CD4-positive, alpha-beta T cell (primary cell): ENCODE measurements around the gene SCYGR4. TPM values are rescaled to one million over a fixed set of nuclear protein-coding genes. Genes with fewer than 3 reads are reported as not detected.

Source experiments
- ATAC-seq: fragments of 200-7000 bp; cut with Tn5 transposase; one replicate; pipeline ENCODE4 v1.10.0; 2022; ENCODE audit warnings: mild to moderate bottlenecking; ENCODE audit not compliant: poor library complexity
- CTCF ChIA-PET: fragments of 350-600 bp; sonication (Branson Sonifier 250); formaldehyde crosslinking; loops from one replicate; lab custom pipeline; 2021; ENCODE audit warnings: antibody characterized with exemption, inconsistent platforms; lab: Charles Lee
- POLR2A ChIA-PET: fragments of 350-600 bp; sonication (Branson Sonifier 250); formaldehyde crosslinking; loops from one replicate; lab custom pipeline; 2021; ENCODE audit warnings: antibody characterized with exemption, inconsistent platforms; lab: Charles Lee
- DNase-seq, 14 experiments: peaks; one replicate each; pipeline ENCODE4 v3.0.0-alpha.2; 2013 to 2020; ENCODE audit warnings: mixed read lengths in 2 of 14
- H3K27ac ChIP-seq, 2 donors: one replicate each; pipeline versions ENCODE4 v1.5.1 to v1.7.0; 2013; ENCODE audit warnings: low read length in 2 of 2, low read depth in 1 of 2, mild to moderate bottlenecking in 1 of 2
- H3K27me3 ChIP-seq, 2 experiments: 1 replicate in 1 of 2; 2 replicates in 1 of 2; pipeline versions ENCODE4 v1.6.1 to v1.7.0; 2013; ENCODE audit warnings: low read length in 2 of 2, control low read depth in 1 of 2, mild to moderate bottlenecking in 1 of 2, moderate library complexity in 1 of 2; ENCODE audit not compliant: insufficient read depth in 2 of 2, control insufficient read depth in 1 of 2
- H3K36me3 ChIP-seq: one replicate; pipeline ENCODE4 v1.6.1; 2013; ENCODE audit warnings: low read length, control low read depth; ENCODE audit not compliant: insufficient read depth
- H3K4me1 ChIP-seq: one replicate; pipeline ENCODE4 v1.6.1; 2013; ENCODE audit warnings: low read length, control low read depth; ENCODE audit not compliant: insufficient read depth
- H3K4me3 ChIP-seq: one replicate; pipeline ENCODE4 v1.5.1; 2013; ENCODE audit warnings: mild to moderate bottlenecking, low read length, moderate library complexity
- H3K9me3 ChIP-seq, 2 experiments: 1 replicate in 1 of 2; 2 replicates in 1 of 2; pipeline versions ENCODE4 v1.6.1 to v1.7.0; 2013; ENCODE audit warnings: low read length in 2 of 2, mild to moderate bottlenecking in 2 of 2, control low read depth in 1 of 2, moderate library complexity in 1 of 2; ENCODE audit not compliant: control insufficient read depth in 1 of 2, insufficient read depth in 1 of 2
- H3K27ac Mint-ChIP-seq: one replicate; pipeline ENCODE4 v1.8.0; 2020; ENCODE audit warnings: mixed read lengths
- H3K27me3 Mint-ChIP-seq: one replicate; pipeline ENCODE4 v1.8.0; 2021; ENCODE audit warnings: mixed read lengths
- H3K36me3 Mint-ChIP-seq: one replicate; pipeline ENCODE4 v1.8.0; 2021; ENCODE audit warnings: low read depth, mixed read lengths
- H3K4me1 Mint-ChIP-seq: one replicate; pipeline ENCODE4 v1.8.0; 2021; ENCODE audit warnings: low read depth, mixed read lengths
- H3K4me3 Mint-ChIP-seq: one replicate; pipeline ENCODE4 v1.8.0; 2020; ENCODE audit warnings: mild to moderate bottlenecking, mixed read lengths
- H3K9me3 Mint-ChIP-seq: one replicate; pipeline ENCODE4 v1.8.0; 2020; ENCODE audit warnings: mixed read lengths
- intact Hi-C, 2 experiments: fragments of 100-400 bp; cut with DNase I in 1 of 2; cut with micrococcal nuclease in 1 of 2; formaldehyde crosslinking; loops; one replicate each; pipeline versions ENCODE4 v1.15.1 to v1.9.0; 2023 to 2025; cut with DNase I, micrococcal nuclease
- total RNA-seq, 174 experiments: library from RNA in 2 of 174; stranded (reverse) in 2 of 174; gene quantifications; one replicate each; pipeline ENCODE4 v1.2.3 and lab custom pipeline; 2021 to 2026
- TF ChIP-seq, protein P1 (sequence below): fragments of 200-600 bp; IDR thresholded peaks from one replicate; pipeline ENCODE4 v1.8.0; 2022; ENCODE audit warnings: antibody characterized with exemption, mild to moderate bottlenecking

SCYGR4 gene
- total RNA-seq, 2 experiments from 2014 or later: not detected

DNA sequence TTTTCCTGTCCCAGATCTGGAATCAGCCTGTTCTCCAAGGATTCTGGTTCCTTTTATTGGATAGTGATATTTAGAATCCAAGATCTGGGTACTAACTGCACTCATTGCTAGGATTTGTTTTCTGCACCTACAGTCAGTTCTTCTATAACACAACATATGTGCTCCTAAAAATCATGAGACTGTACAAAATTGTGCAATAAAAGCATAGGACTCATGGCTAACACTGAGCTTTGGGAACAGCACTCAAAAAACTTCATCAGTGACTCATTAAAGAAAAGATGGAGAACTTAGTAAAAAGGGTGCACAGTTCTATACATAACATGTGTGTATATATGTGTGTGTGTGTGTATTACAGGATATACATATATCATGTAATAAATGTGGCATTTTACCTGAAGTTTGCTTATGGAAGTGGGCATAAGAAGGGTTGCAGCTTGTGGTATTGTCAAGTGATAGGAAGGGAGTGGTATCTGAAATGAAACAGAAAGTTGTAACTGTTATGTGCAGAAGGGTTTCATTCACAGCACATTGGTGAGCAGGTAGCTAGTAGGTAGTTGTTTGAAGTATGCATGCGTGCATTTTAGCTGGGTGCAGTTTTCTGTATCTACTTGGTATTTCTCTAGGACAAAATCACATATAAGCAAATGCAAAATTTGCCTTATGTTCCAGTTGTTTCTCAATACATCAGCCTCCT is 24.5 kb upstream of the SCYGR4 start:
- ATAC-seq: no peak
- CTCF ChIA-PET: no interaction called here

DNA sequence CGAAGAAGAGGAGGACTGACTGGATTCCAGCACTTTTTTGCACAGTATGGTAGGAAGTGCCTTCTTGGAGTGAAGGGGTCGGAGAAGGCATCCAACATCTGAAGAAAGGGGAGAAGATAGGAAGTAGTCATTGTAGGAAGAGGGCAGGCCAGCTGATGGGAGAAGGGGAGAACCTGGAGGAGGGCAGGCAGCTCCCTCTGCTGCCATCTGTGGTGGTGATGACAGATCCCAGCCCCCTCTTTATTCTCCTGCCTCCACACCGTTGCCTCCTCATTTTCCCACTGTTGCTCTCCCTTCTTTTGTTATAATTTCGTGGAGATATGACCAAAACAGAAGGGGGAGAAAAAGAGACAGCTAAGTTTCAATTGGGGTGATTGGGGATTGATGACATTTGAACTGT is 21.5 kb upstream of the SCYGR4 start:
- ChIA-PET POLR2A (no interaction called here), CTCF (no interaction called here)
- ATAC-seq (no peak), DNase-seq (no peak)
- Mint-ChIP-seq H3K27me3 (peaks cover 67% of the 10 kb centered on the region), H3K27ac (no peak overlapping the region), H3K4me3 (no peak overlapping the region), H3K9me3 (no peaks in the 10 kb centered on the region), H3K4me1 (no peaks in the 10 kb centered on the region), H3K36me3 (no peaks in the 10 kb centered on the region)
- Histone ChIP-seq H3K27ac (no peak overlapping the region), H3K9me3 (peaks cover 0 to 6% of the 10 kb centered on the region in 2 experiments), H3K4me1 (no peaks in the 10 kb centered on the region), H3K27me3 (peaks cover 6 to 10% of the 10 kb centered on the region in 2 experiments), H3K4me3 (no peak overlapping the region), H3K36me3 (no peaks in the 10 kb centered on the region)
- TF ChIP-seq, protein P1, sequence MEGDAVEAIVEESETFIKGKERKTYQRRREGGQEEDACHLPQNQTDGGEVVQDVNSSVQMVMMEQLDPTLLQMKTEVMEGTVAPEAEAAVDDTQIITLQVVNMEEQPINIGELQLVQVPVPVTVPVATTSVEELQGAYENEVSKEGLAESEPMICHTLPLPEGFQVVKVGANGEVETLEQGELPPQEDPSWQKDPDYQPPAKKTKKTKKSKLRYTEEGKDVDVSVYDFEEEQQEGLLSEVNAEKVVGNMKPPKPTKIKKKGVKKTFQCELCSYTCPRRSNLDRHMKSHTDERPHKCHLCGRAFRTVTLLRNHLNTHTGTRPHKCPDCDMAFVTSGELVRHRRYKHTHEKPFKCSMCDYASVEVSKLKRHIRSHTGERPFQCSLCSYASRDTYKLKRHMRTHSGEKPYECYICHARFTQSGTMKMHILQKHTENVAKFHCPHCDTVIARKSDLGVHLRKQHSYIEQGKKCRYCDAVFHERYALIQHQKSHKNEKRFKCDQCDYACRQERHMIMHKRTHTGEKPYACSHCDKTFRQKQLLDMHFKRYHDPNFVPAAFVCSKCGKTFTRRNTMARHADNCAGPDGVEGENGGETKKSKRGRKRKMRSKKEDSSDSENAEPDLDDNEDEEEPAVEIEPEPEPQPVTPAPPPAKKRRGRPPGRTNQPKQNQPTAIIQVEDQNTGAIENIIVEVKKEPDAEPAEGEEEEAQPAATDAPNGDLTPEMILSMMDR: no peak
- intact Hi-C loops: no loop called here

More for the DNA sequence above, 24.5 kb upstream of the SCYGR4 start:
- intact Hi-C loops: no loop called here
- H3K9me3 ChIP-seq: no peaks in the 10 kb centered on the region
- no peak overlapping the region for H3K27ac ChIP-seq
- no peaks in the 10 kb centered on the region for H3K4me1 Mint-ChIP-seq
- no peak overlapping the region for H3K4me3 ChIP-seq
- POLR2A ChIA-PET: no interaction called here
- no peak overlapping the region for H3K4me3 Mint-ChIP-seq
- peaks cover 60% of the 10 kb centered on the region for H3K27me3 Mint-ChIP-seq
- TF ChIP-seq, protein P1: no peak
- H3K9me3 Mint-ChIP-seq: peaks cover 2% of the 10 kb centered on the region
- H3K36me3 Mint-ChIP-seq: no peaks in the 10 kb centered on the region
- DNase-seq: no peak
- H3K27ac Mint-ChIP-seq: no peak overlapping the region
- peaks cover 6 to 10% of the 10 kb centered on the region in 2 experiments for H3K27me3 ChIP-seq
- H3K4me1 ChIP-seq: no peaks in the 10 kb centered on the region
- no peaks in the 10 kb centered on the region for H3K36me3 ChIP-seq

DNA sequence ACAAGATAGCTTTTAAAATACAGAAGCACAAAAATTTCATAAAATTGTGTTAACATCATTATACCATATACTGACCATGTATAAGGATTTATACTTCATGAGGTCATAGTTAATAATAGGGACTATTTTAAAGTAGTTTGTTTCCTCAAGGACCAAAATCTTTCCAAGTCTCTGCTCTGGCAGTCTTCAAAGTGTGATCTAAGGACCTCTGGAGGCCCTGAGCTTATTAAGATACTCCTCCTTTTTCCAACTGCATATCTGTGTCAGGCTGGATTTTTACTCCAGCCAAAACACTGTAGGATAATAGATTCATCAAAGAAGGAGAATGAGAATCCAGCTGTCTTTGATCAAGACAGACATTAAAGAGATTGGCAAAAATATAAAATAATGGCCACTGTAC is 20.3 kb upstream of the SCYGR4 start:
- Histone ChIP-seq H3K4me1 (no peaks in the 10 kb centered on the region), H3K4me3 (no peak overlapping the region), H3K9me3 (peaks cover 0 to 6% of the 10 kb centered on the region in 2 experiments), H3K36me3 (no peaks in the 10 kb centered on the region), H3K27ac (no peak overlapping the region), H3K27me3 (peaks cover 3 to 5% of the 10 kb centered on the region in 2 experiments)
- ChIA-PET CTCF (no interaction called here), POLR2A (no interaction called here)
- intact Hi-C loops: no loop called here
- Mint-ChIP-seq H3K27ac (no peak overlapping the region), H3K4me1 (no peaks in the 10 kb centered on the region), H3K4me3 (no peak overlapping the region), H3K36me3 (no peaks in the 10 kb centered on the region), H3K9me3 (no peaks in the 10 kb centered on the region), H3K27me3 (peaks cover 71% of the 10 kb centered on the region)
- ATAC-seq (no peak), DNase-seq (no peak)
- TF ChIP-seq, protein P1: no peak
